Measurements from ENCODE around the gene SENP5. TPM values are rescaled to one million over a fixed set of nuclear protein-coding genes. Genes with fewer than 3 reads are reported as not detected.

Gene SENP5
- total RNA-seq, 4 donors from 2014 or later = 21.4 to 42.7 (median 31.7) TPM

DNA sequence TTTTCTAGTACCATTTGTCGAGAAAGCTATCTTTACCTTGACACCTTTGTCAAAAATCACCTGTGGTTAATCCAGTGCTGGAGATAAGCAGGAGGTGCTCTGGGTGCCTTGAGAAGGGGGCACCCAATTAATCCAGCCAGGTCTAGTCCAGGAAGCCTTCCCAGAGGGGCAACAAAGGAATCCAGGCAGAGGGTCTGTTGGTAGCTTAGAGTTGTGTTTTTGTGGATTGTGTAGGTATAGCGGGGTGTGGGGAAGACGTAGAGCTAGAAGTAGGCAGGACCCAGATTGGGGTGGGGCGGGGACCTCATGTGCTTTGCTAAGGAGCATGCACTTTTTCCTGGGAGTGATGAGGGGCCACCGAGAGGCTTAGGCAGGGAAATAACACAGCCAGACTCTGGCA is 106.9 kb downstream of the SENP5 start:
- intact Hi-C loops (cut with DNase I; ENCODE audit: low total_unique reads) (no loop called here), in situ Hi-C loops (cut with MboI; ENCODE audit: low sequenced_read_pairs in 4 of 4) (loop anchor here in 3 of 4 donors (5.0 to 25.0 kb wide), 5 partner anchors 112 to 538 kb away; partner anchors contain the start of gene SENP5 (in 1 of the 3))
- Histone ChIP-seq H3K4me1 (peaks cover 0 to 4% of the 10 kb centered on the region in 2 donors), H3K27me3 (no peaks in the 10 kb centered on the region), H3K36me3 (no peaks in the 10 kb centered on the region), H3K4me3 (no peak overlapping the region), H3K9me3 (no peaks in the 10 kb centered on the region), H3K27ac (no peak overlapping the region)
- DNase-seq (no peak), ATAC-seq (no peak)
- TF ChIP-seq, protein P1, sequence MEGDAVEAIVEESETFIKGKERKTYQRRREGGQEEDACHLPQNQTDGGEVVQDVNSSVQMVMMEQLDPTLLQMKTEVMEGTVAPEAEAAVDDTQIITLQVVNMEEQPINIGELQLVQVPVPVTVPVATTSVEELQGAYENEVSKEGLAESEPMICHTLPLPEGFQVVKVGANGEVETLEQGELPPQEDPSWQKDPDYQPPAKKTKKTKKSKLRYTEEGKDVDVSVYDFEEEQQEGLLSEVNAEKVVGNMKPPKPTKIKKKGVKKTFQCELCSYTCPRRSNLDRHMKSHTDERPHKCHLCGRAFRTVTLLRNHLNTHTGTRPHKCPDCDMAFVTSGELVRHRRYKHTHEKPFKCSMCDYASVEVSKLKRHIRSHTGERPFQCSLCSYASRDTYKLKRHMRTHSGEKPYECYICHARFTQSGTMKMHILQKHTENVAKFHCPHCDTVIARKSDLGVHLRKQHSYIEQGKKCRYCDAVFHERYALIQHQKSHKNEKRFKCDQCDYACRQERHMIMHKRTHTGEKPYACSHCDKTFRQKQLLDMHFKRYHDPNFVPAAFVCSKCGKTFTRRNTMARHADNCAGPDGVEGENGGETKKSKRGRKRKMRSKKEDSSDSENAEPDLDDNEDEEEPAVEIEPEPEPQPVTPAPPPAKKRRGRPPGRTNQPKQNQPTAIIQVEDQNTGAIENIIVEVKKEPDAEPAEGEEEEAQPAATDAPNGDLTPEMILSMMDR (IDR thresholded peaks at IDR 0.05 in 4 of 5, conservative IDR thresholded peaks at IDR 0.05 in 1 of 5) = no peak

DNA sequence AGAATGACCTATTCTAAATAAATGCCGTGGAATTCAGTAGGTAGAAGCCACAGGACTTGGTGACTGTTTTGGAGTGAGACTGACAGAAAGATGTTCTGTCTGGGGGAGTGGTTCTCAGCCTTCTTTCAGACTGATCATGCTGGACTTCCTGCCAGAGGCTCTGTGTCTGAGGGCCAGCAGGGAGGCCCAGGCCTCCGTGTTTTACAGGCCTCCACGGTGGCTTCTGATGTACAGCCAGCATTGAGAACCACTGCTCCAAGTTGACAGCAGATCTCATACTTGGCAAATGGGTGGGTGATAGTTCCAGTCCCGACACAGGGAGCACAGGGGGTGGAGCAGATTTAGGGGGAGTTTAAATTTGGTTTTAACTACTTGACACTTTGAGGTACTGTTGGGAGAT is 107.6 kb downstream of the SENP5 start:
- intact Hi-C loops (cut with DNase I; ENCODE audit: low total_unique reads) = no loop called here
- ATAC-seq = no peak

DNA sequence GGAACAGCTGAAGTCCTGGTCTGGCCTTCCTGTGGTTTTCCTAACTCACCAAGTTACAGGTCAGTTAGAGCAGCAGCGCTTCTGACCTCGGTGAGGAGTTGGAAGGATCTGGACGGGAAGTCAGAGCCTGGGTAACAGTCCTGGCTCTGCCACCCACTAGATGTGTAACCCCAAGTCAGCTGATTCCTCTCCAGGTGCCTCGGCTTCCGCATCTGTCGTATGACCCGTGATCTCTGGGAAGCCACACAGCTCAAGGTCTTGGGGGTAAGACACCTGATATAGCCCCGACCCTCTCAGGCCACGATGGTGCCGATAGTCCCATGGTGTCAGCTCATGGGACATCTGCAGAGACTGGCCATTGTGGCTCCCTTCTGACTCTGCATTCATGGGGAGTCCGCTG is 109.2 kb downstream of the SENP5 start:
- DNase-seq (no peak), ATAC-seq (no peak)
- TF ChIP-seq POLR2A (IDR thresholded peaks at IDR 0.05) = no peak
- TF ChIP-seq, protein P1 (IDR thresholded peaks at IDR 0.05 in 4 of 5, conservative IDR thresholded peaks at IDR 0.05 in 1 of 5) = no peak
- Histone ChIP-seq H3K9me3 (no peaks in the 10 kb centered on the region), H3K36me3 (no peaks in the 10 kb centered on the region), H3K27ac (no peak overlapping the region), H3K4me1 (peaks cover 0 to 4% of the 10 kb centered on the region in 2 donors), H3K27me3 (no peaks in the 10 kb centered on the region), H3K4me3 (no peak overlapping the region)
- in situ Hi-C loops (cut with MboI; ENCODE audit: low sequenced_read_pairs in 4 of 4) = loop anchor here in 3 of 4 donors (10.0 to 25.0 kb wide), 3 partner anchors 142 to 535 kb away; no protein-coding TSS in a partner anchor
- intact Hi-C loops (cut with DNase I; ENCODE audit: low total_unique reads) = no loop called here

More for the DNA sequence above, 107.6 kb downstream of the SENP5 start:
- in situ Hi-C loops (cut with MboI; ENCODE audit: low sequenced_read_pairs in 4 of 4) = loop anchor here in 3 of 4 donors (10.0 to 25.0 kb wide), 3 partner anchors 141 to 537 kb away; no protein-coding TSS in a partner anchor
- Histone ChIP-seq H3K36me3 (no peaks in the 10 kb centered on the region), H3K4me1 (peaks cover 0 to 4% of the 10 kb centered on the region in 2 donors), H3K27me3 (no peaks in the 10 kb centered on the region), H3K27ac (no peak overlapping the region), H3K4me3 (no peak overlapping the region), H3K9me3 (no peaks in the 10 kb centered on the region)
- TF ChIP-seq, protein P1 (IDR thresholded peaks at IDR 0.05 in 4 of 5, conservative IDR thresholded peaks at IDR 0.05 in 1 of 5) = no peak
- no peak for TF ChIP-seq POLR2A (IDR thresholded peaks at IDR 0.05)
- no peak for DNase-seq

DNA sequence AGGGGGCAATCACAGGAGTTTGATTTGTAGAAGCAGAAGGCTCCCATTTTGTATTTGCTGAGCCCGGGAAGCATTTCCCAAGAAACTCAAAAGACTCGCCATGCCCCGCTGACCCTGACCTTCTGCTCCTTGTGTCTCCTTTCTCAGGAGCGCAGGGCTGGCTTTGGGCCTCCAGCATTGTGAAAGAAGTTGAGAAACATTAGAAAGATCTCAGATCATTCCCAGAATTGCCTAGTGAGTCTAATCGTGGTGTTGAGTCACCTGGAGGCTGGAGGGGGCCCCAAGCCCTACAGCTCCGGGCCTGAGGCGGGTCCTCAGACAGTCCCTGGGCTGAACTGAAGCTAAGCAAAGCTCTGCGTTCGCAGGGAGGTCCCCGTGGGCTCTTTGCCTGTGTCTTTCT is 111.8 kb downstream of the SENP5 start:
- peaks cover 0 to 4% of the 10 kb centered on the region in 2 donors for H3K4me1 ChIP-seq
- intact Hi-C loops (cut with DNase I; ENCODE audit: low total_unique reads) (no loop called here), in situ Hi-C loops (cut with MboI; ENCODE audit: low sequenced_read_pairs in 4 of 4) (loop anchor here in 3 of 4 donors (10.0 to 25.0 kb wide), 3 partner anchors 145 to 533 kb away; no protein-coding TSS in a partner anchor)
- H3K4me3 ChIP-seq = no peak overlapping the region
- no peak overlapping the region for H3K27ac ChIP-seq
- DNase-seq (no peak), ATAC-seq (no peak)
- no peaks in the 10 kb centered on the region for H3K27me3 ChIP-seq
- H3K9me3 ChIP-seq = no peaks in the 10 kb centered on the region
- H3K36me3 ChIP-seq = no peaks in the 10 kb centered on the region
- TF ChIP-seq, protein P1 (IDR thresholded peaks at IDR 0.05 in 4 of 5, conservative IDR thresholded peaks at IDR 0.05 in 1 of 5) = no peak
- TF ChIP-seq POLR2A (IDR thresholded peaks at IDR 0.05) = no peak

DNA sequence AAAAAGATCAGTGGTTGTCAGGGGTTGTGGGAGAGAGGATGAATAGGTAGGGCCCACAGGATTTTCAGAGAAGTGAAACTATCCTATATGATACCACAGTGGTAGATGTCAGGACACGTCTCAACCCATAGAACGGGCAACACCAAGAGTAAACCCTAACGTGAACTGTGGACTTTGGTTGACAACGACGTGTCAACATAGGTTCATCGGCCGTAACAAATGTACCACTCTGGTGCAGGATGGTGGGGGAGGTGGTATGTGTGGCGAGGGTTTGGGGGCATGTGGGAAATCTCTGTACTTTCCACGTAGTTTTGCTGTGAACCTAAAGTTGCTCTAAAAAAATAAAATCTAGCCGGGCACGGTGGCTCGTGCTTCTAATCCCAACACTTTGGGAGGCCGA is 113.9 kb downstream of the SENP5 start:
- Histone ChIP-seq H3K27ac (no peak overlapping the region), H3K9me3 (no peaks in the 10 kb centered on the region), H3K4me1 (peaks cover 0 to 4% of the 10 kb centered on the region in 2 donors), H3K4me3 (no peak overlapping the region), H3K36me3 (no peaks in the 10 kb centered on the region), H3K27me3 (no peaks in the 10 kb centered on the region)
- no peak for ATAC-seq
- TF ChIP-seq, protein P1 (IDR thresholded peaks at IDR 0.05 in 4 of 5, conservative IDR thresholded peaks at IDR 0.05 in 1 of 5) = no peak
- no peak for TF ChIP-seq POLR2A (IDR thresholded peaks at IDR 0.05)
- DNase-seq = no peak
- intact Hi-C loops (cut with DNase I; ENCODE audit: low total_unique reads) = no loop called here
- in situ Hi-C loops (cut with MboI; ENCODE audit: low sequenced_read_pairs in 4 of 4) = loop anchor here in 2 of 4 donors (25.0 kb wide), 2 partner anchors 206 to 531 kb away; no protein-coding TSS in a partner anchor
